HG02885 (cell line): ENCODE measurements around the gene LRBA.
A peak's percentile ranks its signal among the peaks of the same experiment; 100 is the strongest.
"Not testable (repeated sequence)": the region's sequence is repeated elsewhere in the genome, so short reads cannot be mapped to it uniquely, and the experiment has no call there.

Source experiments
- ATAC-seq: cut with Tn5 transposase; IDR thresholded peaks from one replicate; pipeline ENCODE4 v1.9.1; 2021; ENCODE audit warnings: mild to moderate bottlenecking; ENCODE audit not compliant: unreplicated experiment, poor library complexity

Gene LRBA

DNA sequence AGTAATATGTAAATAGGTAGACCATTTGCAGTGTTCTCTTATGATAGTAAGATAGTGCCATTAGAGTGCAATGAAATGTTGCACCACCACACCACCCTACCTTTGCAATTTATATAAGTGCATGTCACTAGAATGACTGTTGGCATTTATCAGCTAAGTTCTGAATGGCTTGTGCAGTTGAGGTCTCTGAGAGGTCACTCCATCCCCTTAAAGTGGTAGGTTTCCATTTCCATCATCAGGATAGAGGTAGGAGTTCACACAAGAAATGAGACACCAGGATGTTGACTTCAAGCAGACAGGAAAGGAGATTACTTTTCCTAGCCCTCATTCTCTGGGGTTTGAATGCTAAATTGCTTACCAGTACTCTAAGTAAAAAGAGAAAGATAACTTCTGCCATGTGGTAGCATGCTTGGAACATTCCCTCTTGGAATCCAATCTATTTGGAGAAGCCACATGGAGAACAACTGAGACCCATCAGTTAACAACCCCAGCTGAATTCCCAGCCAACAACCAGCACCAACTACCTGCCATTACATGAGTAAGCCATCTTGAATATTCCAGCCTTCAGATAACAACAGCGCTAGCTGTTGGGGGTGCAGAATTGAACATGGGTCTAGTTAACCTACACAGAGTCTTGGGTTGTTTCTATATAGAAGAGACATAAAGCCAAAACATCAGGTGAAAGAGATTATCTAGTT lies 6.7 kb upstream of the LRBA start:
- no peak for ATAC-seq

DNA sequence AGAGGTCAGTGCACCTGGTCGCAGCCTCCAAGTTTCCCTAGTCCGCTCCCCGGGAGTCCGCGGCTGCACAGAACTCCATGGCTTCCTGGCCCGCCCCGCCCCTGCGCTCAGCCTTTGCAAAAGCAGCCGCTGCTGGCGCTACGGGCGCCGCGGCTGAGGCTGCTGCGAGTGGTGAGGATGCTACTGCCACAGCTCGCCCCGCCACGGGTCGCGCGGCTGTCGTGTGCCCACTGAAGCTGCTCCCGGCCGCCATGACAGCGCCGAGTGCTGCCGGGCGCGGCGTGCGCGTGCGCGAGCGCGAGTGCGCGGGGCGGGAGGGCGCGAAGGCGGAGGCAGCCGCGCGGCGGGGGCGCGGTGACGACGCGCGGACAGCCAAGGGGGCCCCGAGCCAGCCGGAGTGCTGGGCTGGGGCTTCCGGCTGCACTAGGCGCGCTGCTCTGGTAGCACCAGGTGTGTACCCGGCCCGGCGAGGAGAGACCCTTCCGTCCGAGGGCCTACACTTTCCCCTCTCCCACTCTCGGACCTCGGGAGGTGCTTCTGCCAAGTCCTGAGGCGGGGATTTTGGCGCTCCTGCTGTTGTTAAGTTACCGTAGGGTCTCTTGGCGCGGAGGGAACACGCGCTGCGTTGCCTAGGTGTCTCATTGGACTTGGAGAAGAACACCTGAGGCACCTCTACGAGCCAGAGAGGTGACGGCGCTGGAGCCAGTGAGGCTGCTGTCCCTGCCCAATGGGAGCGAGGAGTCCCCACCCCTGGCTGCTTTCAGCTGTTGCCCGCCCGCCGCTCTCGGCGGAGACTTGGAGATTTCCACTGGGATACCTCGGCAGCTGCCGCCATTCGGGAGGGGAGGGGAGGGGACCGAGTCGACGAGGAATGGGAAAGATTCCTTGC lies 619 bp upstream of the LRBA start:
- peak; percentile 75 for ATAC-seq

DNA sequence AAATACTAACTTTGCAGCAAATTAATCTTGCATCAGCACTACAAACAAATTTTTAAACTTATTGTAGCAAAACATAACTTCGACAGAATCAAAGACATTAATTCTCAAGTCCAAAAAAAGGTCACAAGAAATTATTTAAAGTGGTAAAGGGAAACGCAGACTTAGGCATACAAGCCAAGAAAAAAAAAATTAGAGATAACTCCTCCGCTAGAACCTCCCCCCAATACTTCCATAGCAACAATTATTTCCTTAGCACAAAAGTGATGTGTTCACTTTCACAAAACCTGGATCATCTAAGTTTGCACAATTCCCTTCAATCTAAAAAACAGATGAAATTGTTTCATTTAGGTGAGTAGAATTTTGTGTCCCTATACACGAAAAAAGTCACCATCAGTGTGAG lies 1.1 kb downstream of the LRBA start:
- ATAC-seq, result no peak

DNA sequence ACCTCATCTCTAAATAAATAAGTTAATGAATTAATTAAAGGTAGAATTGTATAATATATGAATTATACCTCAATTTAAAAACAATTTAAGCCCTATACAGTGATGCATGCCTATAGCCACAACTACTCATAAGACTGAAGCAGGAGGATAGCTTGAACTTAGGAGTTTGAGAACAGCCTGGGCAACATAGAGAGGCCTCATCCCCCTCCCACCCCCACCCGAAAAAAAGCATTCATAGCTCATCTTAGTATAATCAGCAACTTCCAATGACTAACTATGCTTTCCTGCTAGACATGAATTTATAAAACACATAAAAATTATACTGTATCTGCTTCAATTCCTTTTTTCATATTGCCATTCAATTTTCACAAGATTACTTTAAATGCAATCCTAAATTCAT lies 1.6 kb downstream of the LRBA start:
- no peak for ATAC-seq

DNA sequence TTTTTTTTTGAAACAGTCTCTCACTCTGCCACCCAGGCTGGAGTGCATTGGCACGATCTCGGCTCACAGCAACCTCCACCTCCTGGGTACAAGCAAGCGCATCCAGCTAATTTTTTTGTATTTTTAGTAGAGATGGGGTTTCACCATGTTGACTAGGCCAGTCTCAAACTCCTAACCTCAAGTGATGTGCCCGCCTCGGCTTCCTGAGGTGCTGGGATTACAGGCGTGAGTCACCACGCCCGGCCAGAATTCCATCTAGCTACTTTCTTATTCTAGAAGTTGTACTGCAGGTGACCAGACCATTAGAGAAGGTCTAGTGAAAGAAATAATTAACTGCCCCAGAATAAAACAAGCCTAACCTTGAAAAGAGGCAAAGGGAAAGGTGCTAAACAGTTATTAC lies 2.3 kb downstream of the LRBA start:
- ATAC-seq, result no peak

DNA sequence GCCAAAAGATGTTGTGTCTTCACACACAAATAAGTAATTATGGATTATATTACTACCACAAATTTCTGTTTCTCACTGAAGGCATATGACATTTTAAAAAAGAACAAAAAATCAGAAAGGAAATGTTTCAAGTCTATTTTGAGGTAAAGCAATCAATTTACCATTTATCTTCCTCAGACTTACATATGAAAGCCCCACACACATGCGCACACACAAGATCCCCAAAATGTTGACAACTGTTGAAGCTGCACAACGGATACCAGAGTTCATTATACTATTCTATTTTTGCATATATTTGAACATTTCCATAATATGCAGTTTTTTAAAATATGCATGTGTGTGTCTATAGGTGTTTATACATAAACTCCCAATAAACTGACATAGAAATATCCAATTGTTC lies 2.7 kb downstream of the LRBA start:
- no peak for ATAC-seq

DNA sequence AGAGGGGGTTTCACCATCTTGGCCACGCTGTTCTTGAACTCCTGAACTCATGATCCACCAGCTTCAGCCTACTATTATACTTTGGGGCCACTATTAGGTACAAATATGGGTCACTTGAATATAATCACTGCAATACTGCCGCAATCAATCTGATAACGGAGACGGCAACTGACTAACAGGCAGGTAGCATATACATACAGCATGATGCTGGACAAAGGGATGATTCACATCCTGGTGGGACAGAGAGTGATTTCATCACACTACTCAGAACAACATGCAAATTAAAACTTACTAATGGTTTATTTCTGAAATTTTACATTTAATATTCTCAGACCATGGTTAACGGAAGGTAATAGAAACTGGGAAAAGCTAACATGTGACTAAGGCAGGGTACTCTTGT lies 10.9 kb downstream of the LRBA start:
- ATAC-seq, result no peak

DNA sequence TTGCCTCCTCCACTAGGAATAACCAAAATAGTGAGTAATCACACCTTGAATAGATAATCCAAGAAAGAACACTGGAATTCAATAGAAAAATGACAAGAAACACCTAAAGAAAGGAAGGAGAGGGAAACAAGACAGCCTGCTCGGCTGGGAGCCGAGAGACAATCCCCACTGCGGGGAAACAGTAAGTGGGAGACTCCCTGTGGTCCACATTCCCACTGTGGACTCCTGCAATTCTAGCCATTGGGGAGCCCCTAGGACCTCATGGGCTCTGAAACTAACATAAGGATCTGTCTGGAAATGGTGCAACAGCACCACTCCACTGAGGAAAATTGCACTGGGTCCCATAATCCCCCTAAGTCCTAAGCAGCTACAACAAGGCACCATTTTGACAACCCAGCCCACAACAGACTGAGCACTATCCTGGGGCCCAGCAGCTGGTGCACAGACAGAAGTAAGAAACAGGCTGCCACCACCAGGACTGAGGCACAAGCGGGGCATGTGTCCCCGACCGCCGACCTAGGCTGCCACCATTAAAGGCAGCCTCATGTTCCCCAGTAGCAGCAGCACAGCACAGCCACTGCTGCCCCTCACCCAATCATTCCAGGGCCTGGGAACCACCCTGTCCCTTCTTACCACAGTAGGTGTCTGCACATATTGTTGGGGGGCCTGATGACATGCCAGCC lies 14.2 kb downstream of the LRBA start:
- ATAC-seq, result no peak

DNA sequence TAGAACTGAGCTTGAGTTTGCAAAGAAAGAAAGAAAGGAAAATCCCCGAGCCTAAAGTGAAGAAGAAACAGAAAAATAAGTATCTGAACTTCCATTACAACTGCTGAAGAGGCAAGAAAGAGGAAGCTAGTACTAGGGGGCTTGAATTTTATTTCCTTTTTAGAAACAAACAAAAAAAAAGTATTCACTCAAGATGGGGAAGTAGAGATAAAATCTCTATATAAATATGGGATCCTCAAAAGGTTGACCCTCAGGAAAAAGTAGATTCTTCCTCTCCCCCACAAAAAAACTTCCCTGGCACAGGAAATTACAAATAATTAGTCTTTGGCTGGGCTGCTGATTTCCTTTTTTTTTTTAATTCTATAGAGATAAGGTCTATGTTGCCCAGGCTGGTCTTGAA lies 16.0 kb downstream of the LRBA start:
- ATAC-seq, result no peak

DNA sequence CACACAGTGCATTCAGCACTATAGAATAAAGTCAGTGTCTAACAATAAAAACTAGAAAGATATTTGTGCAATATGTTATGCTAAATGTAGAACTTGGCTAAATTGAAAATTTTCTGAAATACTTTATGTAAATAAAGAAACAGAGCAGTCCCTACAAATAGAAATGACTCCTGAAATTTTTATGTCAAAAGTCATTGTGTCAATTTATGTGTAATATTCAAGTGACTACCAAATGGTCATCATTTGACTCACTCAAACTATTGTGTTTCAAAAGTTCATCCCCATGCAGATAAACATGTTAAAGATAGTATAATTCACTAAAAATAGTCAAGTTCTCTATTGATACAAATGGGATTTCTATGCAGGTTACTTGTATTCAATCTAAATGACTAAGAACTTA lies 17.9 kb downstream of the LRBA start:
- ATAC-seq, result no peak

DNA sequence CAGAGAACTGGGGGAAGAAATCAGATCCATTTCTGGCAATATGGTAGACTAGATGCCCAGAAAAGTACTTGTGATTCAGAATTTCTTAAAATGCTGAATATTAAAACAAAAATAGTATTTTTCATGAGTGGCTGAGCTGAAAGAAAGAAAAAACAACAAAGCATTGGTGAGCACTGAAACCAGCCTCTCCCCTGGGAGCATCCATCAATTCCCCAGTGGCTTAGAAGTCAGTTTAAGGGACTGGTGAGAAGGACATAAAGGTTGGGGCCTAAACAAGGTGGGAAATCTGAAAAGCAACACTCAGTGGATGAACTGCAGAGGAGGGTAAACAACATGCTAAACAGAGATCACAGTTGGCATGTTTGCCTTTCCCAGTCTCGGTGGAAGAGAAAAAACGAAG lies 20.4 kb downstream of the LRBA start:
- ATAC-seq, result no peak

DNA sequence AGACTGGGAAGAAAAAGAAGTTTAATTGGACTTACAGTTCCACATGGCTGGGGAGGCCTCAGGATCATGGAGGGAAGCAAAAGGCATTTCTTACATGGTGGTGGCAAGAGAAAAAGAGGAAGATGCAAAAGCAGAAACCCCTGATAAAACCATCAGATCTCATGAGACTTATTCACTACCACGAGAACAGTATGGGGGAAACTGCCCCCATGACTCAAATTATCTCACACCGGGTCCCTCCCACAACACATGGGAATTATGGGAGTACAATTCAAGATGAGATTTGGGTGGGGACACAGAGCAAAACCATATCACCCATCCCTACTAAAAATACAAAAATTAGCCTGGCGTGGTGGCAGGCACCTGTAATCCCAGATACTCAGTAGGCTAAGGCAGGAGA lies 21.5 kb downstream of the LRBA start:
- ATAC-seq, result not testable (repeated sequence)

DNA sequence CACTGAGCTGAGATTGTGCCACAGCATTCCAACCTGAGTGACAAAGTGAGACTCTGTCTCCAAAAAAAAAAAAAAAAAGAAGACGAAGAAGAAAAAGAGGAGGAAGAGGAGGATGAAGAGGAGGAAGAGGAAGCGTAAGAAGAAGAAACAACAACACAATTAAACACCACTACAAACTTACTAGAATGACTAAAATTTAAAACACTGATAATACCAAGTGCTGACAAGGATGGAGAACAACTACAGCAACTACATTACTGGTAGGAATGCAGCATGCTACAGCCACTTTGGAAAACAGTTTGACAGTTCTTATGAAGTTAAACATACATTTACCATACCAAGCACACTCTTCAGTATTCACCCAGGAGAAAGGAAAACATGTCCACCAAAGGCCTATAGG lies 24.1 kb downstream of the LRBA start:
- ATAC-seq, result no peak

DNA sequence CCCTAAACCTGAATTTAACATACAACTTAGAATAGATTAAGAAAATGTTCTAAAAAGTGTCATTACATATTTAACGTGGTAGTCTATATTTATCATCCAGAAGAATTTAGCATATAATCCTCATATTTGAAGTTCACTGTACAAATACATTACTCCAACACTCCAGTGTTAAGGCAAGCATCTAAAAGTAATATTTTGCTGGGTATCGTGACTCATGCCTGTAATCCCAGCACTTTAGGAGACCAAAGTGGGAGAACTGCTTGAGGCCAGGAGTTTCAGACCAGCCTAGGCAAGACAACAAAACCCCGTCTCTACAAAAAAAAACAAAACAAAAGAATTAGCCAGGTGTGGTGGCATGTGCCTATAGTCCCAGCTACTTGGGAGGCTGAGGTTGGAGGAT lies 24.8 kb downstream of the LRBA start:
- ATAC-seq, result no peak

DNA sequence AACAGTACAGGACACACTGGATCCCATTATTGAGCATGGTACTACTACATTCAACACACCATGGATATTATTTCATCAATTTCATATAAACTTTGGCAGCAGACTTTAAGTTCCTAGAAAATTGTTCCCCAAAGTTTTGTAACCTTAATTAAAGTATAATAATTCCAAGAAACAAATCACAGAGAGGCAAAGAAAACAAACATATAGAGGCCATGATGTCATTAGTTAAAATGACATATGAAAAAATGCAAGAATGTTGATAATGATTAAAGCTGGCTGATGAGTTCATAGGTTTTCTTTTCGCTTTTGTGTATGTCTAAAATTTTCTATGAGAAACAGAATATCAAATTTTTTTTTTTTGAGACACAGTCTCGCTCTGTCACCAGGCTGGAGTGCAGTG lies 26.8 kb downstream of the LRBA start:
- no peak for ATAC-seq

DNA sequence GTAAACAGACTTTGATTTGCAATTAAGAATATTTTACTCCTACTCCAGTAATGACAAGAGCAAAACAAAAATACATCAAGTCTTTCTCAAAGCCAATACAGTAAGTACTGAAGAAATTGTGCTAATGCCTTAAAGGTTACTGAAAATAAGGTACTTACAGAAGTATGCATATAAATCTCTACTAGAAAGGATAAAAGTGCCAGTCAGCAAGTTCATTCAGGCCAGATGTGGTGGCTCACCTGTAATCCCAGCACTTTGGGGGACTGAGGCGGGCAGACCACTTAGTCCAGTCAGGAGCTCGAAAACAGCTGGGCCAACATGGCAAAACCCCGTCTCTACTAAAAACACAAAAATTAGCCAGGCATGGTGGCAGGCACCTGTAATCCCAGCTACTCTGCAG lies 27.9 kb downstream of the LRBA start:
- no peak for ATAC-seq

DNA sequence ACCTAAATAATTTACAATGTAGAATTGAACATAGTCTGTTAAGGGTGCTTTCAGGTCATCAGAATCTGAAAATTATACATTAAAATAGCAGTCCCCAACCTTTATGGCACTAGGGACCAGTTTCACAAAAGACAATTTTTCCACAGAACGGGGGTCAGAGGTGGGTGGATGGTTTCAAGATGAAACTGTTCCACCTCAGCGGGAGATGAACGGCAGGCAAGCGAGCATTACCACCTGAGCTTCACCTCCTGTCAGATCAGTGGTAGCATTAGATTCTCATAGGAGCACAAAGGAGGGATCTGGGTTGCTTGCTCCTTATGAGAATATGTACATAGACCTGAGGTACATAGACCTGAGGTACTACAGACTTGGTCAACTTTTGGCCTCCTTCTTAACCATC lies 29.0 kb downstream of the LRBA start:
- ATAC-seq, result peak; percentile 84

DNA sequence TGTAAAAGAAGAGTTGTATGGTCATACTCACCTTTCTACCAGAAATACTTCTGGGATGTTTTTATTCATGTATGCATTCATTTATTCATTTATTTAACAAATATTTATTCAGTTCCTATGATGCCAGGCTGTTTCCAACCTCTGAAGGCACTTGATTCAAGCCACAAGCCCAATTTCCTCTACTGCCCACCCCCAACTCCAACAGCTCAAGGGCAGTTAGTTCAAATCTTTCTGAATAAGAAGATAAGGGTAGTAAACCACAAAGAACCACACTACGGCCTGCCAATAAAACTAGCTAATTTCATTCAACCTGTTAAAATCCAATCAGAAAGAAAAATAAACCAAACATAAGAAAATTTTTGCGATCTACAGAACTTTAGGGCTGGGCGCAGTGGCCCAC lies 31.2 kb downstream of the LRBA start:
- no peak for ATAC-seq

DNA sequence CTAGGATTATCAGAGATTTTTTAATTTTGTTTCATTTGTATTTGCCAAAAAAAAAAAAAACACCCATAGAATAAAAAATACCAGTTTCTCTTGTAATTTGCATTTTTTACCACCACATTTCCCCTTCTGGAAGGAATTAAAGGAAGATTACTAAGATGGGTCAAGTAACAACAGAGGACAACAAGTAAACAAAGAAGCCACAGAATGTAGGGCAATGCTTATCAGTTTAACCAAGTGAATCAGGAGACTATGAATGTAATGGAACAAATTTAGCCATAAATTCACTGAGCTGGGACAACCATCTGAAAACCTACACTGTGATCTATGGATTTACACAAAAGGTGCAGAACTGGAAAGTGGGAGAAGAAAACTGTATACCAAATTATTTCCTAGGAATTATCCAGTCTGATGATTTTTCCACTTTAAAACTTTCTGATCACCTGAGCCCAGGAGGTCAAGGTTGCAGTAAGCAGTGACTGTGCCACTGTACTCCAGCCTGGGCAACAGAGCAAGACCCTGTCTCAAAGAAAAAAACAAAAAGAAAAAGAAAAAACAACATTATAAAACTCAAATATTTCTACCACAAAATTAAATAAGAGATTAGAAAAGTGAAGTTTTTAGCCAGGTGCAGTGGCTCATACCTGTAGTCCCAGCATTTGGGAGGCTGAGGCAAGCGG lies 32.4 kb downstream of the LRBA start:
- ATAC-seq, result no peak

DNA sequence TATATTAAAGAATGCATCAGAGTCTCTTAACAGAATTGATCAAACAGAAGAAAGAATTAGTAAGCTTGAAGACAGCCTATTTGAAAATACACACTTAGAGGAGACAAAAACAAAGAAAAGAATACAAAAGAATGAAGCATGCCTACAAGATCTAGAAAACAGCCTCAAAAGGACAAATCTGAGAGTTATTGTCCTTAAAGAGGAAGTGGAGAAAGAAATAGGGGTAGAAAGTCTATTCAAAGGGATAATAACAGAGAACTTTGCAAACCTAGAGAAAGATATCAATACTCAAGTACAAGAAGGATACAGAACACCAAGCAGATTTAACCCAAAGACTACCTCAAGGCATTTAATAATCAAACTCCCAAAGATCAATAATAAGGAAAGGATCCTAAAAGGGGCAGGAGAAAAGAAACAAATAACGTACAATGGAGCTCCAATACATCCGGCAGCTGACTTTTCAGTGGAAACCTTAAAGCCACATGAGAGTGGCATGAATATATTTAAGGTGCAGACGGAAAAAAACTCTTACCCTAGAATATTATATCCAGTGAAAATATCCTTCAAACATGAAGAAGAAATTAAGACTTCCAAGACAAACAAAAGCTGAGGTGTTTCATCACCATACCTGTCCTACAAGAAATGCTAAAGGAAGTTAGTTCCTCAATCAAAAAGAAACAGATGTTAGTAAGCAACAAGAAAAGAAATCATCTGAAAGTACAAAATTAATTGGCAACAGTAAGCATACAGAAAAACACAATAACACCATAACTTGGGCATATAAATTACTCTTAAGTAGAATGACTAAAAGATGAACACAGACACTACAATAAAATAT lies 36.1 kb downstream of the LRBA start:
- ATAC-seq, result no peak
